Nephron (organoid): ENCODE results near the gene STRADB.

Experiments used
- H3K27ac Mint-ChIP-seq, 3 experiments: 2 replicates each; pipeline ENCODE4 v1.8.0; 2020; ENCODE audit warnings: mixed read lengths in 3 of 3, mild to moderate bottlenecking in 2 of 3, moderate library complexity in 1 of 3
- H3K27me3 Mint-ChIP-seq: 2 replicates; pipeline ENCODE4 v1.8.0; 2021; ENCODE audit warnings: low read depth, mild to moderate bottlenecking, moderate library complexity, mixed read lengths
- H3K36me3 Mint-ChIP-seq: 2 replicates; pipeline ENCODE4 v1.8.0; 2020; ENCODE audit warnings: low read depth, mixed read lengths
- H3K4me1 Mint-ChIP-seq: 2 replicates; pipeline ENCODE4 v1.8.0; 2020; ENCODE audit warnings: mixed read lengths
- H3K4me3 Mint-ChIP-seq, 3 experiments: 2 replicates each; pipeline ENCODE4 v1.8.0; 2020; ENCODE audit warnings: mild to moderate bottlenecking in 3 of 3, mixed read lengths in 3 of 3, moderate library complexity in 2 of 3
- H3K9me3 Mint-ChIP-seq: 2 replicates; pipeline ENCODE4 v1.8.0; 2020; ENCODE audit warnings: mixed read lengths
- CTCF ChIP-seq, 3 experiments: fragments of 200-600 bp; sonication (generic); IDR thresholded peaks; one replicate each; pipeline ENCODE4 v1.5.0; 2021; ENCODE audit warnings: antibody characterized with exemption in 3 of 3; ENCODE audit not compliant: unreplicated experiment in 3 of 3

STRADB gene

GRCh38 chr2:201406077-201406662, 45.4 kb upstream of the STRADB start:
- Mint-ChIP-seq H3K9me3 (no peaks in the 10 kb centered on the region), H3K27me3 (no peaks in the 10 kb centered on the region)

GRCh38 chr2:201407265-201407664, 44.3 kb upstream of the STRADB start:
- Mint-ChIP-seq H3K36me3 (peaks cover 12% of the 10 kb centered on the region), H3K27ac (peak overlapping the region; percentile 64 to 82 (median 74)), H3K4me1 (peaks cover 38% of the 10 kb centered on the region)

More at GRCh38 chr2:201406077-201406662, 45.4 kb upstream of the STRADB start:
- peak overlapping the region in 2 of 3 experiments; percentile 56 to 63 for H3K4me3 Mint-ChIP-seq
- TF ChIP-seq CTCF (IDR thresholded peaks at IDR 0.05; ENCODE audit: unreplicated experiment in 3 of 3): no peak
- H3K27ac Mint-ChIP-seq: peak overlapping the region; percentile 64 to 82 (median 74)
- H3K36me3 Mint-ChIP-seq: peaks cover 5% of the 10 kb centered on the region
- peaks cover 41% of the 10 kb centered on the region for H3K4me1 Mint-ChIP-seq

GRCh38 chr2:201408931-201409330, 42.6 kb upstream of the STRADB start:
- Mint-ChIP-seq H3K36me3 (peaks cover 14% of the 10 kb centered on the region), H3K27ac (no peak overlapping the region), H3K27me3 (no peaks in the 10 kb centered on the region), H3K9me3 (no peaks in the 10 kb centered on the region), H3K4me3 (no peak overlapping the region), H3K4me1 (peaks cover 25% of the 10 kb centered on the region)
- TF ChIP-seq CTCF (IDR thresholded peaks at IDR 0.05; ENCODE audit: unreplicated experiment in 3 of 3): no peak

More at GRCh38 chr2:201407265-201407664, 44.3 kb upstream of the STRADB start:
- no peak for TF ChIP-seq CTCF (IDR thresholded peaks at IDR 0.05; ENCODE audit: unreplicated experiment in 3 of 3)
- Mint-ChIP-seq H3K4me3 (peak overlapping the region; percentile 41 to 75 (median 68)), H3K27me3 (no peaks in the 10 kb centered on the region), H3K9me3 (no peaks in the 10 kb centered on the region)

- Mint-ChIP-seq H3K27me3 (no peaks in the 10 kb centered on the region), H3K4me3 (no peak overlapping the region), H3K27ac (no peak overlapping the region), H3K4me1 (peaks cover 10% of the 10 kb centered on the region), H3K36me3 (peaks cover 14% of the 10 kb centered on the region), H3K9me3 (no peaks in the 10 kb centered on the region)
- no peak for TF ChIP-seq CTCF (IDR thresholded peaks at IDR 0.05; ENCODE audit: unreplicated experiment in 3 of 3)
These were observed 40.1 kb upstream of the STRADB start for GRCh38 chr2:201411421-201411820.

- TF ChIP-seq CTCF (IDR thresholded peaks at IDR 0.05; ENCODE audit: unreplicated experiment in 3 of 3): no peak
- Mint-ChIP-seq H3K4me1 (no peaks in the 10 kb centered on the region), H3K4me3 (no peak overlapping the region), H3K9me3 (no peaks in the 10 kb centered on the region), H3K36me3 (peaks cover 22% of the 10 kb centered on the region), H3K27ac (no peak overlapping the region), H3K27me3 (no peaks in the 10 kb centered on the region)
These were observed 38.4 kb upstream of the STRADB start for GRCh38 chr2:201413143-201413542.

GRCh38 chr2:201413552-201413951, 38.0 kb upstream of the STRADB start:
- Mint-ChIP-seq H3K27ac (no peak overlapping the region), H3K4me3 (no peak overlapping the region), H3K4me1 (no peaks in the 10 kb centered on the region), H3K27me3 (no peaks in the 10 kb centered on the region), H3K36me3 (peaks cover 22% of the 10 kb centered on the region), H3K9me3 (no peaks in the 10 kb centered on the region)
- no peak for TF ChIP-seq CTCF (IDR thresholded peaks at IDR 0.05; ENCODE audit: unreplicated experiment in 3 of 3)
